Measurements from ENCODE around the gene KIF14. TPM values are rescaled to one million over a fixed set of nuclear protein-coding genes. Genes with fewer than 3 reads are reported as not detected.
"Not testable (repeated sequence)": the region's sequence is repeated elsewhere in the genome, so short reads cannot be mapped to it uniquely, and the experiment has no call there.

Gene KIF14
- total RNA-seq, 3 donors from 2014 or later, result 0.60 to 3.0 (median 0.81) TPM

GRCh38 chr1:200527670-200528069, 92.9 kb downstream of the KIF14 start:
- DNase-seq (no peak), ATAC-seq (no peak)
- no peak for TF ChIP-seq CTCF (IDR thresholded peaks at IDR 0.05)
- no peaks in the 10 kb centered on the region for H3K9me3 ChIP-seq
- H3K36me3 ChIP-seq (ENCODE audit: low read depth), result no peaks in the 10 kb centered on the region
- H3K4me3 ChIP-seq, result no peak overlapping the region
- H3K4me1 ChIP-seq (ENCODE audit: low read depth), result no peaks in the 10 kb centered on the region
- intact Hi-C loops (cut with DNase I, micrococcal nuclease), result no loop called here

DNA sequence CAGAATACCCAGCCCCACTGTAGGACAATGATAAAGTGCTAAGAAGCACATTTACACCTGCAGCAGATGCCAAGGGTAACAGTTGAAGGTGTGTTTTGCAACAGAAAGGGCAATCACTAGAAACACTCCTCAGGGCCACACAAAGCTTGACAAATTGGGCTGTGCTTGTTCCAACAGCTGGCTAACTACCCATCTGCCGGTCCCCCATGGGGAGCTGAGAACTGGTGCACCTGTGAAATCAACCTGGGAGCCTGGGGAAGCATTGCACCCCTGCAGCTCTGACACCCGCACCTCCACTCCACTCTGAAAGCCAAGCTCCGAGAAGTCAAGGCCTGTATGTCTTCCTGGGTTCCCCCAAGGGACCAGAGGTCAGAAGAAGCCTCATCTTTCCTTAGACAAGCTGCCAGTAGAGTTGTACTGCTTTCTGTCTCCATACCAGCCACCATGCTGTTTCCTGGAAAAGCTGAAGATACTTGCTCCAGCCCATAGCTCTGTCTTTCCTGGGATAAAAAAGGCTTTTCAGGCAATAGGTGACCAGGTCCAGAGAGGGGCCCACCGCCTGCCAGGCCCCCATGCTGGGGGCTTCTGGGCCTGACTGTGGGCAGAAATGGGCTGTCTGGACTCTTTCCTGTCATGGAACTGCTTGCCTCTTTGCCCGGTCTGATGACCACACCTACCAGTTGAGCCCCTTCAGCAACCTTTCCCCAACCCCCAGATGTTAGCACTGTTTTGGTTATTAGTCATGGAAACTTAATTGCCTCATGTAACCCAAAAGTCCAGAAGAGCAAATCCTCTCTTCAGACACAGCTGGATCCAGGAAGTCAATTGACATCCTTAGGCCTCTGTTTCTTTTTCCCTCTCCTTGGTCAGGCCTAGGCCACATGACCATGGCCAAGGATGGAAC, 93.6 kb downstream of the KIF14 start:
- H3K9me3 ChIP-seq, result no peaks in the 10 kb centered on the region
- ATAC-seq (no peak), DNase-seq (no peak)
- no peak for TF ChIP-seq CTCF (IDR thresholded peaks at IDR 0.05)
- no peak overlapping the region for H3K4me3 ChIP-seq
- intact Hi-C loops (cut with DNase I, micrococcal nuclease), result no loop called here
- H3K36me3 ChIP-seq (ENCODE audit: low read depth), result no peaks in the 10 kb centered on the region
- no peaks in the 10 kb centered on the region for H3K4me1 ChIP-seq (ENCODE audit: low read depth)

GRCh38 chr1:200525090-200525987, 95.2 kb downstream of the KIF14 start:
- no peaks in the 10 kb centered on the region for H3K36me3 ChIP-seq (ENCODE audit: low read depth)
- TF ChIP-seq CTCF (IDR thresholded peaks at IDR 0.05), result no peak
- no peaks in the 10 kb centered on the region for H3K4me1 ChIP-seq (ENCODE audit: low read depth)
- ATAC-seq, result no peak
- H3K4me3 ChIP-seq, result no peak overlapping the region
- H3K9me3 ChIP-seq, result no peaks in the 10 kb centered on the region
- no peak for DNase-seq
- intact Hi-C loops (cut with DNase I, micrococcal nuclease), result no loop called here

DNA sequence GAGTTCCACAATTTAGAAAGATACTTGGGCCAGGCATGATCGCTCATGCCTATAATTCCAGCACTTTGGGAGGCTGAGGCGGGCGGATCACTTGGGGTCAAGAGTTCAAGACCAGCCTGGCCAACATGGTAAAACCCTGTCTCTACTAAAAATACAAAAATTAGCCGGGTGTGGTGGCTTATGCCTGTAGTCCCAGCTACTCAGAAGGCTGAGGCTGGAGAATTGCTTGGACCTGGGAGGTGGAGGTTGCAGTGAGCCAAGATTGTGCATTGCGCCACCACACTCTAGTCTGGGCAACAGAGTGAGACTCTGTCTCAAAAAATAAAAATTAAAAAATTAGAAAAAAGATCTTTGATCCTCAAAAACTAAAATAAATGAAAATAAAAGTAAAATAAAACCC, 96.0 kb downstream of the KIF14 start:
- ATAC-seq; H3K36me3 ChIP-seq (ENCODE audit: low read depth); H3K4me3 ChIP-seq; H3K4me1 ChIP-seq (ENCODE audit: low read depth); DNase-seq; H3K9me3 ChIP-seq; intact Hi-C loops (cut with DNase I, micrococcal nuclease): not testable (repeated sequence)

GRCh38 chr1:200524092-200524491, 96.5 kb downstream of the KIF14 start:
- Histone ChIP-seq H3K36me3 (ENCODE audit: low read depth) (no peaks in the 10 kb centered on the region), H3K4me3 (no peak overlapping the region), H3K4me1 (ENCODE audit: low read depth) (no peaks in the 10 kb centered on the region), H3K9me3 (no peaks in the 10 kb centered on the region)
- intact Hi-C loops (cut with DNase I, micrococcal nuclease), result no loop called here
- TF ChIP-seq CTCF (IDR thresholded peaks at IDR 0.05), result no peak
- DNase-seq, result no peak
- no peak for ATAC-seq

GRCh38 chr1:200520735-200521134, 99.8 kb downstream of the KIF14 start:
- ATAC-seq (no peak), DNase-seq (no peak)
- no peaks in the 10 kb centered on the region for H3K9me3 ChIP-seq
- intact Hi-C loops (cut with DNase I, micrococcal nuclease), result no loop called here
- H3K4me3 ChIP-seq, result no peak overlapping the region
- TF ChIP-seq CTCF (IDR thresholded peaks at IDR 0.05), result no peak
- H3K4me1 ChIP-seq (ENCODE audit: low read depth), result no peaks in the 10 kb centered on the region
- no peaks in the 10 kb centered on the region for H3K36me3 ChIP-seq (ENCODE audit: low read depth)
